OCI-LY3 (cell line): ENCODE results near the gene F11R.

Experiments
- EZH2phosphoT487 ChIP-seq: fragments of 200-600 bp; shearing (Covaris generic); IDR thresholded peaks from 2 replicates; pipeline ENCODE4 v1.6.1; 2018; ENCODE audit warnings: antibody characterized with exemption, mixed run types, low read depth
- TF ChIP-seq, protein P1 (sequence below): fragments of 200-600, 300-600 bp; sonication (generic); IDR thresholded peaks from 2 replicates; pipeline ENCODE4 v1.5.1; 2014; ENCODE audit warnings: antibody characterized with exemption, low read length, low read depth

DNA sequence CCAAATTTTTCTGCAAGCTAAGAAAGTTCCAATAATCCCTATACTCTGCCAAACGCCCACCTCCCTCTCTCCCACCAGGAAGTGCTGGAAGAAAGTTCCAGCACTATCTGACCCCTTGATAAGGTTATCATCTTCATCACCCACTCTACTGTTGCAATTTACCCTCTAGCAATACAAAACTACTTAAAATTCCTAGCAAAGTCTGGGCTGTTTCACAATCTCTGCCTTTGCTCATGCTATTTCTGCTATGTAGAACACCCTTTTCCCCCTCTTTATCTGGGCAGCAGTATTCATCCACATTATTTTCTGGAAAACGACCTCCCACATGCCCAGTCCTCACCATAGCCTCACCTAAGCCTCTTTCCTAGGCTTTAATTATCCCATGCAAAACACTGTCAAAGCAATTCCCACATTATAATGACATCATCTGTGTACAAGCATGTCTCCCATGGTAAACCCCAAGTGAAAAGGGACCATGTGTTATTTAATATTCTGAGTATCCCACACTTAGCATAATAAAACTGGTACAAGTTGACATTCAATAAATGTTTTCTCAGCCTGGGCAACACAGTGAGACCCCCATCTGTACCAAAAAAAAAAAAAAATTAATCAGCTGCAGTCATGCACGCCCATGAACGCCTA is 12.0 kb downstream of the F11R start:
- no peak for TF ChIP-seq EZH2phosphoT487
- TF ChIP-seq, protein P1, sequence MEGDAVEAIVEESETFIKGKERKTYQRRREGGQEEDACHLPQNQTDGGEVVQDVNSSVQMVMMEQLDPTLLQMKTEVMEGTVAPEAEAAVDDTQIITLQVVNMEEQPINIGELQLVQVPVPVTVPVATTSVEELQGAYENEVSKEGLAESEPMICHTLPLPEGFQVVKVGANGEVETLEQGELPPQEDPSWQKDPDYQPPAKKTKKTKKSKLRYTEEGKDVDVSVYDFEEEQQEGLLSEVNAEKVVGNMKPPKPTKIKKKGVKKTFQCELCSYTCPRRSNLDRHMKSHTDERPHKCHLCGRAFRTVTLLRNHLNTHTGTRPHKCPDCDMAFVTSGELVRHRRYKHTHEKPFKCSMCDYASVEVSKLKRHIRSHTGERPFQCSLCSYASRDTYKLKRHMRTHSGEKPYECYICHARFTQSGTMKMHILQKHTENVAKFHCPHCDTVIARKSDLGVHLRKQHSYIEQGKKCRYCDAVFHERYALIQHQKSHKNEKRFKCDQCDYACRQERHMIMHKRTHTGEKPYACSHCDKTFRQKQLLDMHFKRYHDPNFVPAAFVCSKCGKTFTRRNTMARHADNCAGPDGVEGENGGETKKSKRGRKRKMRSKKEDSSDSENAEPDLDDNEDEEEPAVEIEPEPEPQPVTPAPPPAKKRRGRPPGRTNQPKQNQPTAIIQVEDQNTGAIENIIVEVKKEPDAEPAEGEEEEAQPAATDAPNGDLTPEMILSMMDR = no peak
